ENCODE data around the gene ANKHD1.
"Not testable (repeated sequence)": the region's sequence is repeated elsewhere in the genome, so short reads cannot be mapped to it uniquely, and the experiment has no call there.

Gene ANKHD1

GRCh38 chr5:140423609-140424008 is 22.0 kb downstream of the ANKHD1 start:
- DNase-seq = no peak

GRCh38 chr5:140424135-140424534 is 22.5 kb downstream of the ANKHD1 start:
- DNase-seq = no peak

- DNase-seq = not testable (repeated sequence)
These were observed 26.1 kb downstream of the ANKHD1 start for GRCh38 chr5:140427726-140428125.

- DNase-seq = no peak
These were observed 28.1 kb downstream of the ANKHD1 start for GRCh38 chr5:140429724-140430123.

GRCh38 chr5:140432212-140432611 is 30.6 kb downstream of the ANKHD1 start:
- no peak for DNase-seq

- DNase-seq = no peak
These were observed 31.3 kb downstream of the ANKHD1 start for GRCh38 chr5:140432916-140433315.

GRCh38 chr5:140457368-140457767 is 55.7 kb downstream of the ANKHD1 start:
- DNase-seq = not testable (repeated sequence)

- DNase-seq = no peak
These were observed 65.5 kb downstream of the ANKHD1 start for GRCh38 chr5:140466981-140467742.

- no peak for DNase-seq
These were observed 66.6 kb downstream of the ANKHD1 start for GRCh38 chr5:140468188-140468587.

- DNase-seq = no peak
These were observed 67.6 kb downstream of the ANKHD1 start for GRCh38 chr5:140469259-140469658.

- DNase-seq = no peak
These were observed 78.8 kb downstream of the ANKHD1 start for GRCh38 chr5:140480310-140481014.

- DNase-seq = no peak
These were observed 80.1 kb downstream of the ANKHD1 start for GRCh38 chr5:140481758-140482157.

GRCh38 chr5:140483055-140483454 is 81.4 kb downstream of the ANKHD1 start:
- no peak for DNase-seq

GRCh38 chr5:140488141-140488540 is 86.5 kb downstream of the ANKHD1 start:
- DNase-seq = not testable (repeated sequence)

- DNase-seq = no peak
These were observed 87.3 kb downstream of the ANKHD1 start for GRCh38 chr5:140488914-140489313.

- no peak for DNase-seq
These were observed 96.3 kb downstream of the ANKHD1 start for GRCh38 chr5:140497897-140498296.

GRCh38 chr5:140498591-140498990 is 97.0 kb downstream of the ANKHD1 start:
- DNase-seq = no peak

GRCh38 chr5:140502834-140503233 is 101.2 kb downstream of the ANKHD1 start:
- no peak for DNase-seq

- peak in 1 of 2 experiments; percentile 3 for DNase-seq
These were observed 108.3 kb downstream of the ANKHD1 start for GRCh38 chr5:140509898-140510297.

GRCh38 chr5:140513124-140513523 is 111.5 kb downstream of the ANKHD1 start:
- no peak for DNase-seq

GRCh38 chr5:140524003-140524402 is 122.4 kb downstream of the ANKHD1 start:
- DNase-seq = no peak

GRCh38 chr5:140540227-140540626 is 138.6 kb downstream of the ANKHD1 start:
- no peak for DNase-seq

- DNase-seq = no peak
These were observed 141.3 kb downstream of the ANKHD1 start for GRCh38 chr5:140542972-140543371.

GRCh38 chr5:140544986-140545385 is 143.4 kb downstream of the ANKHD1 start:
- no peak for DNase-seq

Measured in SHP77 (cell line).